NCI-H1436 treated with DMSO at 0.1 percent for 48 hours (cell line): ENCODE measurements around the gene POLR2C.
"Not testable (repeated sequence)": the region's sequence is repeated elsewhere in the genome, so short reads cannot be mapped to it uniquely, and the experiment has no call there.

ENCODE experiments used
- DNase-seq: peaks from one replicate; lab custom pipeline; 2025; lab: John Stamatoyannopoulos, UW

Gene POLR2C

GRCh38 chr16:57479976-57480753 is 17.7 kb downstream of the POLR2C start:
- no peak for DNase-seq

- DNase-seq, result no peak
Measured at GRCh38 chr16:57480754-57481230, 18.3 kb downstream of the POLR2C start.

- no peak for DNase-seq
Measured at GRCh38 chr16:57481421-57481820, 18.9 kb downstream of the POLR2C start.

GRCh38 chr16:57482845-57483545 is 20.5 kb downstream of the POLR2C start:
- DNase-seq, result no peak

GRCh38 chr16:57483725-57484514 is 21.4 kb downstream of the POLR2C start:
- no peak for DNase-seq

GRCh38 chr16:57484515-57485005 is 22.1 kb downstream of the POLR2C start:
- no peak for DNase-seq

GRCh38 chr16:57485091-57485915 is 22.8 kb downstream of the POLR2C start:
- no peak for DNase-seq

- no peak for DNase-seq
Measured at GRCh38 chr16:57485916-57486857, 23.7 kb downstream of the POLR2C start, which contains the start of gene DOK4. Gene DOK4 (minus strand): TSS chr16:57486493. CDS start chr16:57479507, 6,986 bp downstream.

GRCh38 chr16:57486858-57487834 is 24.7 kb downstream of the POLR2C start:
- no peak for DNase-seq

GRCh38 chr16:57489229-57489628 is 26.8 kb downstream of the POLR2C start:
- no peak for DNase-seq

GRCh38 chr16:57493767-57494166 is 31.3 kb downstream of the POLR2C start:
- no peak for DNase-seq

GRCh38 chr16:57497121-57497520 is 34.6 kb downstream of the POLR2C start:
- no peak for DNase-seq

- DNase-seq, result no peak
Measured at GRCh38 chr16:57498031-57498430, 35.6 kb downstream of the POLR2C start.

- not testable (repeated sequence) for DNase-seq
Measured at GRCh38 chr16:57499941-57500340, 37.5 kb downstream of the POLR2C start.

- DNase-seq, result no peak
Measured at GRCh38 chr16:57500578-57501111, 38.2 kb downstream of the POLR2C start.

GRCh38 chr16:57501492-57501891 is 39.0 kb downstream of the POLR2C start:
- DNase-seq, result no peak

GRCh38 chr16:57502048-57502775 is 39.7 kb downstream of the POLR2C start:
- no peak for DNase-seq

- peak; percentile 59 for DNase-seq
Measured at GRCh38 chr16:57503366-57503765, 40.9 kb downstream of the POLR2C start.
